SK-N-SH (cell line): Measurements from ENCODE around the gene REV1. TPM values are rescaled to one million over a fixed set of nuclear protein-coding genes. Genes with fewer than 3 reads are reported as not detected.

Source experiments
- CTCF ChIA-PET: fragments of 300-600, 350-600 bp; formaldehyde crosslinking; extraction: SDS; loops from one replicate; lab custom pipeline; 2021; lab: Yijun Ruan, JAX
- POLR2A ChIA-PET: fragments of 350-600 bp; sonication (Branson Sonifier 250); formaldehyde crosslinking; extraction: SDS; loops from one replicate; lab custom pipeline; 2020; ENCODE audit warnings: antibody characterized with exemption, inconsistent platforms; lab: Yijun Ruan, JAX
- DNase-seq: peaks from one replicate; pipeline ENCODE4 v3.0.0; 2012
- H2AFZ ChIP-seq: fragments of 200-600 bp; sonication (generic); 2 replicates; pipeline ENCODE4 v1.8.1; 2016; ENCODE audit warnings: antibody characterized with exemption, mild to moderate bottlenecking, low read depth
- H3F3A ChIP-seq: fragments of 200-600 bp; sonication (generic); replicated peaks from 2 replicates; pipeline ENCODE3; 2016; ENCODE audit warnings: antibody characterized with exemption, mild to moderate bottlenecking; ENCODE audit not compliant: insufficient read depth
- H3K27ac ChIP-seq, 2 experiments: fragments of 200-500 bp in 1 of 2; fragments of 200-600 bp in 1 of 2; sonication (Bioruptor generic) in 1 of 2; sonication (generic), shearing (Covaris generic) in 1 of 2; 2 replicates each; pipeline versions ENCODE4 v1.5.1 to v1.6.1; 2014 to 2016; ENCODE audit warnings: low read depth in 2 of 2, inconsistent platforms in 1 of 2, low read length in 1 of 2, mild to moderate bottlenecking in 1 of 2, mixed read lengths in 1 of 2
- H3K27me3 ChIP-seq: fragments of 200-600 bp; sonication (generic), shearing (Covaris generic); 2 replicates; pipeline ENCODE4 v1.6.1; 2016; ENCODE audit warnings: mixed run types; ENCODE audit not compliant: insufficient read depth
- H3K36me3 ChIP-seq, 2 experiments: fragments of 200-500 bp in 1 of 2; fragments of 200-600 bp in 1 of 2; sonication (Bioruptor generic) in 1 of 2; sonication (generic) in 1 of 2; replicated peaks in 1 of 2; 2 replicates each; pipeline versions ENCODE3 to v1.5.1; 2014 to 2016; ENCODE audit warnings: low read length in 1 of 2, mild to moderate bottlenecking in 1 of 2; ENCODE audit not compliant: insufficient read depth in 2 of 2, control insufficient read depth in 1 of 2
- H3K4me1 ChIP-seq, 2 experiments: fragments of 200-500 bp in 1 of 2; fragments of 200-600 bp in 1 of 2; sonication (Bioruptor generic) in 1 of 2; sonication (generic), shearing (Covaris generic) in 1 of 2; 2 replicates each; pipeline versions ENCODE4 v1.5.1 to v1.6.1; 2014 to 2016; ENCODE audit warnings: low read depth in 1 of 2, low read length in 1 of 2, mixed run types in 1 of 2; ENCODE audit not compliant: insufficient read depth in 2 of 2, control insufficient read depth in 1 of 2
- H3K4me2 ChIP-seq: fragments of 200-600 bp; sonication (generic), shearing (Covaris generic); 2 replicates; pipeline ENCODE4 v1.6.1; 2017; ENCODE audit warnings: mixed run types
- H3K4me3 ChIP-seq, 2 experiments: fragments of 200-500 bp in 1 of 2; fragments of 200-600 bp in 1 of 2; sonication (Bioruptor generic) in 1 of 2; sonication (generic), shearing (Covaris generic) in 1 of 2; 2 replicates each; pipeline versions ENCODE4 v1.5.1 to v1.8.1; 2014 to 2016; ENCODE audit warnings: low read depth in 2 of 2, inconsistent platforms in 1 of 2, low read length in 1 of 2, mild to moderate bottlenecking in 1 of 2, mixed read lengths in 1 of 2, moderate library complexity in 1 of 2
- H3K79me2 ChIP-seq: fragments of 200-600 bp; sonication (generic); 2 replicates; pipeline ENCODE4 v1.8.1; 2017; ENCODE audit warnings: mild to moderate bottlenecking; ENCODE audit not compliant: insufficient read depth
- H3K9ac ChIP-seq: fragments of 200-600 bp; sonication (generic); 2 replicates; pipeline ENCODE4 v1.6.1; 2017; ENCODE audit warnings: mixed run types
- H3K9me2 ChIP-seq: fragments of 200-600 bp; sonication (generic); 2 replicates; pipeline ENCODE4 v1.6.1; 2017; ENCODE audit warnings: mixed run types
- H3K9me3 ChIP-seq: fragments of 200-600 bp; sonication (generic); 2 replicates; pipeline ENCODE4 v1.6.1; 2017; ENCODE audit warnings: mixed run types, mild to moderate bottlenecking, moderate library complexity
- H4K20me1 ChIP-seq: fragments of 200-600 bp; sonication (generic); 2 replicates; pipeline ENCODE4 v1.6.1; 2017; ENCODE audit warnings: mild to moderate bottlenecking, mixed run types; ENCODE audit not compliant: insufficient read depth
- FOSL2 ChIP-seq: IDR thresholded peaks from 2 replicates; pipeline ENCODE4 v1.4.0; 2012; ENCODE audit warnings: low read depth, mild to moderate bottlenecking, moderate library complexity, borderline replicate concordance
- TCF12 ChIP-seq: IDR thresholded peaks from 2 replicates; pipeline ENCODE4 v1.4.0; 2012
- WGBS: methylation state at CpG from one replicate; pipeline ENCODE4 v1.1.6; 2017; ENCODE audit warnings: low lambda C conversion rate; 5-methylcytosine and 5-hydroxymethylcytosine counted together
- polyA plus RNA-seq, 3 experiments: library from polyadenylated mRNA; depleted of rRNA; stranded (reverse); fragments of >200 nt; gene quantifications; 2 replicates each; pipeline ENCODE4 v1.2.3, GENCODE V29; 2012
- TF ChIP-seq, protein P1 (sequence below): IDR thresholded peaks from 2 replicates; pipeline ENCODE4 v1.4.0; 2012; ENCODE audit warnings: low read depth, borderline replicate concordance

The REV1 gene
- polyA plus RNA-seq, 1 of the 3 experiments (the other 2 are of a cell fraction): 15.9 TPM

DNA sequence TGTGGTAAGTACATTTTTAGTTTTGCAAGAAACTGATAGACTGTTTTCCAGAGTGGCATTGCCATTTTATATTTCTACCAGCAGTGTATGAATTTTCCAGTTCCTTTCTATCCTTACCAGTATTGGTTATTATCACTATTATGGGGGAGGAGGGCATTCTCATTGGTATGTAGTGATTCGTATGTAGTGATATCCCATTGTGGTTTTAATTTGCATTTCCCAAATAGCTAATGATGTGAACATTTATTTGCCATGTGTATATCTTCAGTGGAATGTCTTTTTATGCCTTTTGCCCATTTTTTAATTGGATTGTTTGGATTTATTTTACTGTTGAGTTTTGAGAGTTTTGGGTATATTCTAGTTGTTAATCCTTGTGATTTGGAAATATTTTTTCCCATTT is 135.7 kb downstream of the REV1 start:
- POLR2A ChIA-PET: no interaction called here
- TF ChIP-seq FOSL2 (0 out of 2 replicates have a peak, but pooled peaks have one; percentile 13), TCF12 (0 out of 2 replicates have a peak, but pooled peaks have one; percentile 6)
- TF ChIP-seq, protein P1, sequence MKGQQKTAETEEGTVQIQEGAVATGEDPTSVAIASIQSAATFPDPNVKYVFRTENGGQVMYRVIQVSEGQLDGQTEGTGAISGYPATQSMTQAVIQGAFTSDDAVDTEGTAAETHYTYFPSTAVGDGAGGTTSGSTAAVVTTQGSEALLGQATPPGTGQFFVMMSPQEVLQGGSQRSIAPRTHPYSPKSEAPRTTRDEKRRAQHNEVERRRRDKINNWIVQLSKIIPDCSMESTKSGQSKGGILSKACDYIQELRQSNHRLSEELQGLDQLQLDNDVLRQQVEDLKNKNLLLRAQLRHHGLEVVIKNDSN: no peak
- TF ChIP-seq, all 33 proteins: peak for 2
- Histone ChIP-seq H3K4me1 (peaks cover 0 to 3% of the 10 kb centered on the region in 2 experiments; a peak in 1 of 4 replicates), H3K4me3 (no peak overlapping the region), H3K4me2 (no peak overlapping the region), H3K9ac (no peak overlapping the region), H3K9me2 (no peaks in the 10 kb centered on the region), H2AFZ (no peak overlapping the region), H3K36me3 (no peaks in the 10 kb centered on the region), H3K27me3 (no peaks in the 10 kb centered on the region), H3K79me2 (peaks cover 100% of the 10 kb centered on the region), H3K9me3 (no peaks in the 10 kb centered on the region), H3K27ac (peak overlapping the region in 1 of 2 experiments; percentile 5; a peak in 1 of 4 replicates), H4K20me1 (peaks cover 29% of the 10 kb centered on the region), H3F3A (no peaks in the 10 kb centered on the region)
- no peak for DNase-seq
- CTCF ChIA-PET: interaction anchor here (0.8 to 1.3 kb wide), 3 partner anchors 13 to 18 kb away, joined by 3 to 4 read pairs (median 3); partner anchors contain the start of gene TXNDC9
- WGBS: 63% methylated on average over 1 of the region's 1 CpG

Other genes starting within 250 kb of the REV1 start
- gene LYG2, start 234.4 kb downstream of the REV1 start, polyA plus RNA-seq (2012; rRNA removed): not detected in 2 replicates
- gene LYG1, start 188.8 kb downstream of the REV1 start, polyA plus RNA-seq (2012; rRNA removed): 1.2 and 1.4 TPM in 2 replicates
- gene TXNDC9, start 153.7 kb downstream of the REV1 start, polyA plus RNA-seq (2012; rRNA removed): 19.1 and 24.5 TPM in 2 replicates
- gene EIF5B, start 152.6 kb downstream of the REV1 start, polyA plus RNA-seq (2012; rRNA removed): 8.7 and 9.8 TPM in 2 replicates